GM19193 (cell line): Measurements from ENCODE around the gene USP3.

Experiments
- POLR2A ChIP-seq: IDR thresholded peaks from 4 replicates; pipeline ENCODE4 v1.6.1; 2011; ENCODE audit not compliant: insufficient read depth, insufficient read length; ENCODE audit errors: extremely low read depth

The USP3 gene

GRCh38 chr15:63545520-63545919, 41.1 kb downstream of the USP3 start:
- no peak for TF ChIP-seq POLR2A

- no peak for TF ChIP-seq POLR2A
These were observed 47.0 kb downstream of the USP3 start for GRCh38 chr15:63551400-63551799.

- no peak for TF ChIP-seq POLR2A
These were observed 49.0 kb downstream of the USP3 start for GRCh38 chr15:63553388-63553791.

GRCh38 chr15:63554337-63554927, 50.0 kb downstream of the USP3 start:
- no peak for TF ChIP-seq POLR2A

GRCh38 chr15:63555507-63555906, 51.1 kb downstream of the USP3 start:
- no peak for TF ChIP-seq POLR2A

GRCh38 chr15:63556246-63556645, 51.9 kb downstream of the USP3 start:
- TF ChIP-seq POLR2A = no peak

GRCh38 chr15:63556736-63557135, 52.3 kb downstream of the USP3 start:
- TF ChIP-seq POLR2A = no peak

- TF ChIP-seq POLR2A = no peak
These were observed 55.4 kb downstream of the USP3 start for GRCh38 chr15:63559753-63560152.

- TF ChIP-seq POLR2A = no peak
These were observed 56.5 kb downstream of the USP3 start for GRCh38 chr15:63560741-63561448.

GRCh38 chr15:63564093-63564492, 59.7 kb downstream of the USP3 start:
- no peak for TF ChIP-seq POLR2A

- TF ChIP-seq POLR2A = no peak
These were observed 61.3 kb downstream of the USP3 start for GRCh38 chr15:63565536-63566186.

- TF ChIP-seq POLR2A = no peak
These were observed 68.5 kb downstream of the USP3 start for GRCh38 chr15:63572749-63573464.

- TF ChIP-seq POLR2A = no peak
These were observed 69.1 kb downstream of the USP3 start for GRCh38 chr15:63573533-63573932.

GRCh38 chr15:63575312-63575711, 70.9 kb downstream of the USP3 start:
- no peak for TF ChIP-seq POLR2A

GRCh38 chr15:63576441-63576840, 72.0 kb downstream of the USP3 start:
- TF ChIP-seq POLR2A = no peak
